ENCODE data around the gene DYNLRB1.

DNA sequence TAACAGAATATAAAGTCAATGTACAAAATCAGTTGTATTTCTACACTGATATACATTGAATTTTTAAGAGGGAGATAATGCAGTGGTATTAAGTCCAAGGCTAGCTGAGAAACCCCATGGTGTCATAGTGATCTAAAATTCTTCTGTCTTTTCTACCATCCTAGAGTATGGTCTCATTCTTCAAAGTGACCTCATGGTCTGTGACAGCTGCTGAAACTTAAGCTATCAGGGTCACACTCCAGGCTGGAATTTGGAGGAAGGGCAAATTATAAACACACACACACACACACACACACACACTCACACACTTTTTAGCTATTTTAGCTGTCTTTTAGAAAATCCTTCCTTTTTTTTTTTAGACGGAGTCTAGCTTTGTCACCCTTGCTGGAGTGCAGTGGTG is 47.3 kb upstream of the DYNLRB1 start:
- no peak for TF ChIP-seq POLR2A (IDR thresholded peaks at IDR 0.05; ENCODE audit: extremely low read depth, insufficient read length)
- TF ChIP-seq, protein P1, sequence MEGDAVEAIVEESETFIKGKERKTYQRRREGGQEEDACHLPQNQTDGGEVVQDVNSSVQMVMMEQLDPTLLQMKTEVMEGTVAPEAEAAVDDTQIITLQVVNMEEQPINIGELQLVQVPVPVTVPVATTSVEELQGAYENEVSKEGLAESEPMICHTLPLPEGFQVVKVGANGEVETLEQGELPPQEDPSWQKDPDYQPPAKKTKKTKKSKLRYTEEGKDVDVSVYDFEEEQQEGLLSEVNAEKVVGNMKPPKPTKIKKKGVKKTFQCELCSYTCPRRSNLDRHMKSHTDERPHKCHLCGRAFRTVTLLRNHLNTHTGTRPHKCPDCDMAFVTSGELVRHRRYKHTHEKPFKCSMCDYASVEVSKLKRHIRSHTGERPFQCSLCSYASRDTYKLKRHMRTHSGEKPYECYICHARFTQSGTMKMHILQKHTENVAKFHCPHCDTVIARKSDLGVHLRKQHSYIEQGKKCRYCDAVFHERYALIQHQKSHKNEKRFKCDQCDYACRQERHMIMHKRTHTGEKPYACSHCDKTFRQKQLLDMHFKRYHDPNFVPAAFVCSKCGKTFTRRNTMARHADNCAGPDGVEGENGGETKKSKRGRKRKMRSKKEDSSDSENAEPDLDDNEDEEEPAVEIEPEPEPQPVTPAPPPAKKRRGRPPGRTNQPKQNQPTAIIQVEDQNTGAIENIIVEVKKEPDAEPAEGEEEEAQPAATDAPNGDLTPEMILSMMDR (IDR thresholded peaks at IDR 0.05; ENCODE audit: low read depth, low read length), result no peak
- TF ChIP-seq MYC (IDR thresholded peaks at IDR 0.05; ENCODE audit: low read depth, low read length), result no peak
- TF ChIP-seq, protein P2, sequence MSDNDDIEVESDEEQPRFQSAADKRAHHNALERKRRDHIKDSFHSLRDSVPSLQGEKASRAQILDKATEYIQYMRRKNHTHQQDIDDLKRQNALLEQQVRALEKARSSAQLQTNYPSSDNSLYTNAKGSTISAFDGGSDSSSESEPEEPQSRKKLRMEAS (IDR thresholded peaks at IDR 0.05; ENCODE audit: low read depth, low read length), result no peak

Measured in NB4 (cell line).